HCT116 (cell line): ENCODE results near the gene TIMM44. TPM values are rescaled to one million over a fixed set of nuclear protein-coding genes. Genes with fewer than 3 reads are reported as not detected.

Experiments used
- ATAC-seq: fragments of 200-7000 bp; cut with Tn5 transposase; 2 replicates; pipeline ENCODE4 v1.9.1; 2020; ENCODE audit warnings: mild to moderate bottlenecking, moderate library complexity
- BruUV-seq: library from RNA; stranded (reverse); fragments of 400-500 nt; replicated peaks from 2 replicates; lab custom pipeline; 2021; lab: Mats Ljungman, UMichigan
- CTCF ChIA-PET: fragments of 300-600 bp; sonication (Branson Sonifier 250); formaldehyde crosslinking; loops from one replicate; lab custom pipeline; 2021; ENCODE audit warnings: antibody characterized with exemption; lab: Charles Lee
- POLR2A ChIA-PET: fragments of 300-600, 350-600 bp; sonication (Branson Sonifier 250); formaldehyde crosslinking; loops from one replicate; lab custom pipeline; 2021; ENCODE audit warnings: antibody characterized with exemption; lab: Charles Lee
- RAD21 ChIA-PET, 2 experiments: fragments of 300-600 bp; sonication (Branson Sonifier 250); formaldehyde crosslinking; loops; one replicate each; lab custom pipeline; 2023; ENCODE audit warnings: low total read pairs in 2 of 2; ENCODE audit not compliant: uncharacterized antibody in 2 of 2, unreplicated experiment in 2 of 2, low non-redundant PET in 1 of 2; lab: Charles Lee
- DNase-seq: peaks from one replicate; pipeline ENCODE4 v3.0.0-alpha.2; 2010; ENCODE audit warnings: low read depth, low spot score
- H2AFZ ChIP-seq: fragments of 200-600 bp; shearing (Covaris generic), sonication (generic); 2 replicates; pipeline ENCODE4 v1.6.1; 2017; ENCODE audit warnings: low read depth, mixed run types, mixed read lengths, antibody characterized with exemption, low read length; ENCODE audit not compliant: poor library complexity, severe bottlenecking
- H3K27ac ChIP-seq: 2 replicates; pipeline ENCODE4 v1.5.1; 2012; ENCODE audit warnings: low read depth, low read length
- H3K27me3 ChIP-seq: fragments of 200-600 bp; sonication (generic); 2 replicates; pipeline ENCODE4 v1.6.1; 2016; ENCODE audit warnings: mixed run types, low read length, mixed read lengths; ENCODE audit not compliant: insufficient read depth
- H3K36me3 ChIP-seq, 2 experiments: fragments of 200-500 bp in 1 of 2; fragments of 200-600 bp in 1 of 2; sonication (Bioruptor generic) in 1 of 2; sonication (generic) in 1 of 2; 2 replicates each; pipeline versions ENCODE4 v1.5.1 to v1.6.1; 2014 to 2016; ENCODE audit warnings: low read length in 2 of 2, inconsistent platforms in 1 of 2, mixed read lengths in 1 of 2, mixed run types in 1 of 2; ENCODE audit not compliant: insufficient read depth in 2 of 2, control insufficient read depth in 1 of 2
- H3K4me1 ChIP-seq, 2 experiments: fragments of 200-600 bp in 1 of 2; sonication (generic) in 1 of 2; 2 replicates each; pipeline versions ENCODE4 v1.5.1 to v1.6.1; 2012 to 2017; ENCODE audit warnings: low read length in 2 of 2, inconsistent platforms in 1 of 2, mild to moderate bottlenecking in 1 of 2, mixed read lengths in 1 of 2, mixed run types in 1 of 2, moderate library complexity in 1 of 2; ENCODE audit not compliant: insufficient read depth in 2 of 2, control insufficient read depth in 1 of 2
- H3K4me2 ChIP-seq: fragments of 200-600 bp; sonication (generic); 2 replicates; pipeline ENCODE4 v1.6.1; 2017; ENCODE audit warnings: mixed run types, low read length, mixed read lengths
- H3K4me3 ChIP-seq, 2 experiments: fragments of 200-600 bp in 1 of 2; sonication (generic) in 1 of 2; replicated peaks in 1 of 2; 2 replicates each; pipeline ENCODE4 v1.5.1; 2011 to 2016; ENCODE audit warnings: low read length in 2 of 2, control low read depth in 1 of 2, low read depth in 1 of 2, mild to moderate bottlenecking in 1 of 2, mixed read lengths in 1 of 2, mixed run types in 1 of 2
- H3K79me2 ChIP-seq: fragments of 200-600 bp; sonication (generic); 2 replicates; pipeline ENCODE4 v1.6.1; 2017; ENCODE audit warnings: mild to moderate bottlenecking, mixed run types, low read length, moderate library complexity, mixed read lengths; ENCODE audit not compliant: insufficient read depth
- H3K9ac ChIP-seq: fragments of 200-600 bp; sonication (generic); 2 replicates; pipeline ENCODE4 v1.6.1; 2016; ENCODE audit warnings: low read length, mixed read lengths
- H3K9me2 ChIP-seq: fragments of 200-600 bp; sonication (generic), shearing (Covaris generic); 2 replicates; pipeline ENCODE4 v1.6.1; 2017; ENCODE audit warnings: mixed run types, mild to moderate bottlenecking, moderate library complexity; ENCODE audit not compliant: insufficient read depth
- H3K9me3 ChIP-seq, 2 experiments: fragments of 200-500 bp in 1 of 2; fragments of 200-600 bp in 1 of 2; sonication (Bioruptor generic) in 1 of 2; sonication (generic) in 1 of 2; 2 replicates each; pipeline ENCODE4 v1.6.1; 2014 to 2017; ENCODE audit warnings: low read length in 2 of 2, mixed read lengths in 2 of 2, inconsistent platforms in 1 of 2, low read depth in 1 of 2, mild to moderate bottlenecking in 1 of 2, mixed run types in 1 of 2, moderate library complexity in 1 of 2; ENCODE audit not compliant: control insufficient read depth in 1 of 2, insufficient read depth in 1 of 2
- H4K20me1 ChIP-seq: fragments of 200-600 bp; sonication (generic), shearing (Covaris generic); 2 replicates; pipeline ENCODE4 v1.6.1; 2017; ENCODE audit warnings: mixed run types, mild to moderate bottlenecking, moderate library complexity; ENCODE audit not compliant: insufficient read depth
- YY1 ChIP-seq: IDR thresholded peaks from 2 replicates; pipeline ENCODE4 v1.6.1; 2011; ENCODE audit warnings: low read length, low read depth, moderate library complexity, mild to moderate bottlenecking; ENCODE audit not compliant: insufficient replicate concordance; ENCODE audit errors: extremely low read depth
- intact Hi-C: fragments of 100-400 bp; cut with micrococcal nuclease; formaldehyde crosslinking; loops from 2 replicates; pipeline ENCODE4 v1.10.0; 2022
- total RNA-seq: library from RNA; stranded (reverse); gene quantifications from one replicate; pipeline ENCODE4 v1.2.1, GENCODE V29; 2021; ENCODE audit not compliant: unreplicated experiment
- TF ChIP-seq, protein P1 (sequence below): IDR thresholded peaks from 2 replicates; pipeline ENCODE4 v1.6.1; 2012; ENCODE audit warnings: low read depth

Gene TIMM44
- total RNA-seq, 1 experiment from 2014 or later, result 136 TPM

DNA sequence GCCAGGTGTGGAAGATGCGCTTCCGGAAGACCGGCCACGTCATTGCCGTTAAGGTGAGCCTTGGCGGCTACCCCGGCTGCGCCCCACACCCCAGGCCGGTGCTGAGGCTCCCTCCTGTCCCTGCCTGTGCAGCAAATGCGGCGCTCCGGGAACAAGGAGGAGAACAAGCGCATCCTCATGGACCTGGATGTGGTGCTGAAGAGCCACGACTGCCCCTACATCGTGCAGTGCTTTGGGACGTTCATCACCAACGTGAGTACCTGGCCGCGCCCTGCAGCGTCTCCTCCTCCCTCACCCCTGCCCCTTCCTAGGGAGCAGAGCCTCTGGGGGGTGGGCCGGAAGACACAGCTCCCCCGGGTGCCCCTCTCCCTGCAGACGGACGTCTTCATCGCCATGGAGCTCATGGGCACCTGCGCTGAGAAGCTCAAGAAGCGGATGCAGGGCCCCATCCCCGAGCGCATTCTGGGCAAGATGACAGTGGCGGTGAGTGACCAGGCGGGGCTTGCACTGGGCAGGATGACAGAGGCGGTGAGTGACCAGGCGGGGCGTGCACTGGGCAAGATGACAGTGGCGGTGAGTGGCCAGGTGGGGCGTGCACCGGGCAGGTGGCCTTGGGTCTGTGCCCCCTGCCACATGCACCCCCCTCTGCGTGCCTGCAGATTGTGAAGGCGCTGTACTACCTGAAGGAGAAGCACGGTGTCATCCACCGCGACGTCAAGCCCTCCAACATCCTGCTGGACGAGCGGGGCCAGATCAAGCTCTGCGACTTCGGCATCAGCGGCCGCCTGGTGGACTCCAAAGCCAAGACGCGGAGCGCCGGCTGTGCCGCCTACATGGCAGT, 32.9 kb downstream of the TIMM44 start:
- Histone ChIP-seq H3K9me3 (no peaks in the 10 kb centered on the region), H3K27me3 (no peaks in the 10 kb centered on the region), H3K4me2 (no peak overlapping the region), H3K79me2 (peaks cover 38% of the 10 kb centered on the region), H2AFZ (no peak overlapping the region), H3K27ac (no peak overlapping the region), H4K20me1 (no peaks in the 10 kb centered on the region), H3K4me1 (peaks cover 0 to 7% of the 10 kb centered on the region in 2 experiments; a peak in 2 of 4 replicates), H3K9me2 (no peaks in the 10 kb centered on the region), H3K9ac (no peak overlapping the region), H3K36me3 (peaks cover 5 to 6% of the 10 kb centered on the region in 2 experiments; a peak in 3 of 4 replicates), H3K4me3 (no peak overlapping the region)
- POLR2A ChIA-PET, result no interaction called here
- no peak for DNase-seq
- CTCF ChIA-PET, result interaction anchor here (1.3 kb wide), 1 partner anchor 10 kb away, joined by 5 read pairs; the partner anchor contains the start of gene SNAPC2
- intact Hi-C loops, result no loop called here
- RAD21 ChIA-PET, result no interaction called here
- ATAC-seq, result no peak
- TF ChIP-seq, protein P1, sequence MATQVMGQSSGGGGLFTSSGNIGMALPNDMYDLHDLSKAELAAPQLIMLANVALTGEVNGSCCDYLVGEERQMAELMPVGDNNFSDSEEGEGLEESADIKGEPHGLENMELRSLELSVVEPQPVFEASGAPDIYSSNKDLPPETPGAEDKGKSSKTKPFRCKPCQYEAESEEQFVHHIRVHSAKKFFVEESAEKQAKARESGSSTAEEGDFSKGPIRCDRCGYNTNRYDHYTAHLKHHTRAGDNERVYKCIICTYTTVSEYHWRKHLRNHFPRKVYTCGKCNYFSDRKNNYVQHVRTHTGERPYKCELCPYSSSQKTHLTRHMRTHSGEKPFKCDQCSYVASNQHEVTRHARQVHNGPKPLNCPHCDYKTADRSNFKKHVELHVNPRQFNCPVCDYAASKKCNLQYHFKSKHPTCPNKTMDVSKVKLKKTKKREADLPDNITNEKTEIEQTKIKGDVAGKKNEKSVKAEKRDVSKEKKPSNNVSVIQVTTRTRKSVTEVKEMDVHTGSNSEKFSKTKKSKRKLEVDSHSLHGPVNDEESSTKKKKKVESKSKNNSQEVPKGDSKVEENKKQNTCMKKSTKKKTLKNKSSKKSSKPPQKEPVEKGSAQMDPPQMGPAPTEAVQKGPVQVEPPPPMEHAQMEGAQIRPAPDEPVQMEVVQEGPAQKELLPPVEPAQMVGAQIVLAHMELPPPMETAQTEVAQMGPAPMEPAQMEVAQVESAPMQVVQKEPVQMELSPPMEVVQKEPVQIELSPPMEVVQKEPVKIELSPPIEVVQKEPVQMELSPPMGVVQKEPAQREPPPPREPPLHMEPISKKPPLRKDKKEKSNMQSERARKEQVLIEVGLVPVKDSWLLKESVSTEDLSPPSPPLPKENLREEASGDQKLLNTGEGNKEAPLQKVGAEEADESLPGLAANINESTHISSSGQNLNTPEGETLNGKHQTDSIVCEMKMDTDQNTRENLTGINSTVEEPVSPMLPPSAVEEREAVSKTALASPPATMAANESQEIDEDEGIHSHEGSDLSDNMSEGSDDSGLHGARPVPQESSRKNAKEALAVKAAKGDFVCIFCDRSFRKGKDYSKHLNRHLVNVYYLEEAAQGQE, result no peak
- TF ChIP-seq YY1, result no peak
- BruUV-seq, result no TSS peak
